HG02610 (cell line): ENCODE data around the gene MCEE.
"Not testable (repeated sequence)": the region's sequence is repeated elsewhere in the genome, so short reads cannot be mapped to it uniquely, and the experiment has no call there.

Experiments used
- ATAC-seq: cut with Tn5 transposase; IDR thresholded peaks from one replicate; pipeline ENCODE4 v1.9.1; 2021; ENCODE audit warnings: mild to moderate bottlenecking, moderate library complexity; ENCODE audit not compliant: unreplicated experiment

Gene MCEE

DNA sequence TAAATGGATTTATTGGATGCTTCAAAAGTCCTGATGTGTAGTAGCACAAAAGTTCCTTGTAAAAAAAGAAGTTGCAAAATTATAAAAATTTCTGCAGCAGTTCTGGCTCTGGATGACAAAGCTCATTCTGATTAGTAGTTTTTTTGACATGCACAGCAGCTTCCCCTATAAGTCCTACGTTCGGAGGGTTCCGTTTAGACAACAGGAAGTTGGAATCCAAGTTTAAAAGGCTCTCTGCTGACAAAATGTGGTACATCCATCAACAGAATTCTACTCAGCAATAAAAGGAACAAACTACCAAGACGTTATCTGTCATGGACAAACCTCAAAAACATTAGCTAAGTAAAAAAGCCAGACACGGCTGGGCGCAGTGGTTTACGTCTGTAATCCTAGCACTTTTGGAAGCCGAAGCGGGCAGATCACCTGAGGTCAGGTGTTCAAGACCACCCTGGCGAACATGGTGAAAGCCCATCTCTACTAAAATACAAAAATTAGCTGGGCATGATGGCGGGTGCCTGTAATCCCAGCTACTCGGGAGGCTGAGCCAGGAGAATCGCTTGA, 46.2 kb downstream of the MCEE start:
- ATAC-seq: not testable (repeated sequence)

DNA sequence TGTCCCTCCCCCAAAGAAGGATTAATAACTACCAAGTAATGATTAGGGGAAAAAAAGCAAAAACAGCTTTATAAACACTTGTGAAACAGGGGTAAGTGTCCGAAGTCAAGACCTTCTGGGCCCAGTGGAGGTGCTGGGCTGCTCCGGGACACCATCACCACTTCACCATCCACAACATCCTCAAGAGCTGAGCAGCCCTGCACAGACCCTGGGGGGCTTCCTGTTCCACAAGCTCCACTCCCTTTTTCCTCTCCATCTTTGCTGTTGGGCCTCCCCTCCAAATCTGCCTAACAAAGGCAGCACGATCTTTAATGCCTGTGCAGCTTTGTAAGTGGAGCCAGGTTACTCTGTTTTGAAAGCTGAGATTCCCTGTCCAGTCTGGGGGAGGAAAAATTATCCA, 46.7 kb downstream of the MCEE start:
- not testable (repeated sequence) for ATAC-seq

DNA sequence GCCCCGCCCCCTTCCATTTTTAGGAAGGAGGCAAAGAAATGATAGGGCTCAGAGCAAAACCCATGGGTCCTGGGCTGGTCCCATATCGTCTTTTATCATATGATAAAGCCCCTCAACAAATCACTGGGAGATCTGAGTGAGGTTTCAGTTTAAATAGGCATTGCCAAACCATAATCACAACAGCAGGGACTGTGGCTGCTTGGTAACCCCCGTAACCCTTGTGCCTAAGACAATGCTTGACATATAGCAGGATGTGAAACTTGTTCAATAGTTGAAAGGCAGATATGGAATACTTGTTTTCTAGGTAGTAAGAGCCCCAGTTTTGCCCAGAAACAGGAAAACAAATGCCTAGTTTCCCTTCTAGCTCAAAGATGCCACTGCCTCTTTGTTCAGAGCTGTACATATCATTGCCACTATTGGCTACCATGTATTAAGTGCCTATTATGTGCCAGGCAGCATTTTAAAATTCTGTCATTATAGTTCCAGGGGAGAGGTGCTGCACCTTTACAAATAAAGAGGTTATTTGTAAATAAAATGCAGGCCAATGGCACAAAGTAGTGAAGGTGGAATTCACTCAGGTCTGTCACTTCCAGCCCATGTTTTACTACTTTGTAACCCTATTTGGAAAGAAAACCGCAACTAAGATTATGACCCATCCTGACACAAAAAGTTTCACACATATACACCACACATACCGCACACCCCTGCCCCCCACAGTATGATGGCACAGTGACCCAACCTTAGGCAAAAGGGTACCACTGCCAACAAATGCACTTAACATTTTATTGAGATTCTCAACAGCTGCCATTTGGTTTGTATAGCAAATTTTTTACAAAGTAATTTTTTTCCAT, 47.4 kb downstream of the MCEE start:
- ATAC-seq: peak; percentile 51

DNA sequence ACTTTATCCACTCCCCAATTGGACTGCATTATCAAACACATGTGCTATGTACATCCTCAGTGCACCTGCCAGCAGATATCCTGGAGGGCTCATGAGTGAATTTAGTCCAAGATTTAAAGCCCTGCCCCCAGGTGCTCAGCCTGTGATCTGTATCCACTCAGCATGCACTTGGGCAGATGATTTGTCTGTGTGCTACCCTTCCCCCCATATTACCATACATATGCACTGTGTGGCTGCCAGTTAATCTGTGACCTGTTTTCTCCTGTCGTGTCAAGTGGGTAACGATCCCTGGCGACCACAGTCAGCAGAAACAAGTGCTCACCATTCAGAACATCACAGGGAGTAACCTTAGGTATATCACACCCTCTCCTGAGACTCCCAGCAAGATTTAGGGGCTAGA, 51.4 kb downstream of the MCEE start:
- no peak for ATAC-seq

DNA sequence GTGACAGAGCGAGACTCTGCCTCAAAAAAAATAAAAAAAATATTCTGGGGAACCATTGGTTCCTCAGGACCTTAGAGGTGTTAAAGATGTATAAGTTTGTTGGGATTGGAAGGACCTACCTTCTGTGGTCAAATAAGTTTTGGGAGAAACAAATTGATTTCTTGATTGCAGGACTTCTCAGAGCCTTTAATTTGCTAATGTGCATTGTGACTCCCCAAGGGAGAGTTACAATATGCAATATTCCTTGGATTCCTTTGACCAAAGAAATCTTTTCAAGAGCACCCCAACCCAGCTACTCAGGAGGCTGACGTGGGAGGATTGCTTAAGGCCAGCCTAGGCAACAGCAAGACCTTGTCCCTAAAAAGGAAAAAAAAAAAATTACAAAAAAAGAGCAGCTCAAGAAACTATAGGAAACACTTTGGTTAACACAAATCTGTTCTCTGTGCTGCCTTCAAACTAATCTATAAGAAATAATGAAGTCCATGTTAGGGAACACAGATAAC, 55.1 kb downstream of the MCEE start:
- no peak for ATAC-seq

DNA sequence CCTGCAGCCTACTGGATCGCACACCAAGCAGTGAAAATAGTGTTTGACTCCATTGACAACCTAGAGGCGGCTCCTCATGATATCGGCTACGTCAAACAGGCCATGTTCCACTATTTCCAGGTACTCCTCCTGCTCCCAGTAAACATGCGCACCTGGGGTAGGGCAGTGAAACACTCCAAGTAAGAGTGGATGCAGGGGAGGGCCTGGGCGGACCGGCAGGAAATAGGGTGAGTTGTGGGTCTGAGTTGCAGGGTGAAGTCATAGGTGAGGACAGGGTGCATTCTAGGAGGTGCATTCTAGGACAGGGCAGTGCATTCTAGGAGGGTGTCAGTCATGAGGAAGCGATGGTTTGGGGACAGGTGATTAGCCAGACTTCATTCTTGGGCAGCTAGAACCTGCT, 56.6 kb downstream of the MCEE start:
- no peak for ATAC-seq

DNA sequence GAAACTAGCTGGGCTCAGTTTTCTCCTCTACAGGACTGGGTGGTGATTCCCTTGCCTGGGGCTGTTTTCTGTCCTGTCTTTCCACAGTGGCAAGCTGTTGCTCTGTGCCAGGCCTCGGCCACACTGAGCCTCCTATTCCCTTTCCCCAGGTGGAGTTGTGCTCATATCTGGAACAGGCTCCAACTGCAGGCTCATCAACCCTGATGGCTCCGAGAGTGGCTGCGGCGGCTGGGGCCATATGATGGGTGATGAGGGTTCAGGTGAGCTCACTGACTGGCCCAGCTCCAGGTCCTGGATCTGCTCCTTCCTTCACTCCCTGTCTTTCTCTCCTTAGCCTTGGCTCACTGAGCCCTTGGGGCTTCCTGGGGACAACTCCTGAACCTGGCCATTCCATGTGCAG, 57.5 kb downstream of the MCEE start:
- no peak for ATAC-seq

DNA sequence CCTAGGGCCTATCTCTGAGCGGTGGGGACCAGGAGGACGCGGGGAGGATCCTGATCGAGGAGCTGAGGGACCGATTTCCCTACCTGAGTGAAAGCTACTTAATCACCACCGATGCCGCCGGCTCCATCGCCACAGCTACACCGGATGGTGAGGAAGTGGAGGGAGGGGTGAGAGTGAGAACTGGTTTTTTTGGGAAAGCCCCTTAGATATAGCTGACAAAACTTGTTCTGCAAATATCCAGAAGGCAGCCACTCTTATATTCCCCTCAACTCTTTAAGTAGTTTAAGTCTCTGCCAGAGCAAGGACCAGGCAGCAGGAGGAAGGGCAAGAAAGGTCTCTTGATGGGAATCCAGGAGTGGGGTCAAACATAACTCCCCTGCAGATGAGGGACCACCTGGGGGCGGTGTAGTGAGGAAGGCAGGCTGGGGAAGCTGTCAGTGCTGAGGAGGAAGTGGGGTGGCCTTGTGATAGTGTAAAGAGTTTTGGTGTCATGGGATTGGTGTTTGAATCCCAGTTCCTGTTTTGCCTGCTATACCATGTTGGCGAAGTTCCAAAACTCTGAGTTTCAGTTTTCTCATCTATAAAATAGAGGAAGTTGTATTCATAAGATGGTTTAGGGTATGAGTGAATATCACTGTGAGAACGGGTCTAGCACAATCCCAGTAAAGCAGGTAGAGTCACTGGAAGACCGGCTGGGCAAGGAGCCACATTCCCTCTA, 58.2 kb downstream of the MCEE start:
- ATAC-seq: peak; percentile 56

DNA sequence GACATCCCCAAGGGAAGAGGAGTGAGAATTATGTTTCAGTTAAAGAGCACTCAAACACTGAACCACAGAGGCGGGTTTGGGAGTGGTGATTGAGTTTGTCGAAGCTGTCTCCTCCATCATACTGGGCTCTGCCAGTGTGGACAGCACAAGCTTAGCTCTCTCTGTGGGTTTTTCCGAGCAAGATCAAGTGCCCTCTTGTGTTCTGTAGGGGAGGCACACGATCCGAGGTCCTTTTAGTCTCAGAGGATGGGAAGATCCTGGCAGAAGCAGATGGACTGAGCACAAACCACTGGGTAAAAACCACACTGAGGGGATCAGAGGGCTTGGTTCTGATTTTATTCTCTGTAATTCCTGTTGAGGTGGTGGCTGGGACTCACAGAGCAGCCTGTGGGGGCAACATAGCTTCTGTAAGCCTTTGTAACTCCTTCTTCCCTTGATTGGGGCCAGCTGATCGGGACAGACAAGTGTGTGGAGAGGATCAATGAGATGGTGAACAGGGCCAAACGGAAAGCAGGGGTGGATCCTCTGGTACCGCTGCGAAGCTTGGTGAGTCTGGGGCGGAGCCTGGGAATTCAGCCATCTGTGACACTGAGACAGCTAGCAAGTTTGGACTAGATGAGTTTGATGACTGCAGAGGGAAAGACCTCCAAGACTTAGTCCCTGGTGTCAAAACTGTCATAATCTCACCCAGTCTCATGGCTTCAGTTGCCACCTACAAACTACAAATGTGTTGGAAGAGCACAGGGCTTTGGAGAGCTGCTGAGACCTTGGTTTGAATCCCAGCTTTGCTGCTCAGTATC, 59.5 kb downstream of the MCEE start:
- peak; percentile 27 for ATAC-seq

DNA sequence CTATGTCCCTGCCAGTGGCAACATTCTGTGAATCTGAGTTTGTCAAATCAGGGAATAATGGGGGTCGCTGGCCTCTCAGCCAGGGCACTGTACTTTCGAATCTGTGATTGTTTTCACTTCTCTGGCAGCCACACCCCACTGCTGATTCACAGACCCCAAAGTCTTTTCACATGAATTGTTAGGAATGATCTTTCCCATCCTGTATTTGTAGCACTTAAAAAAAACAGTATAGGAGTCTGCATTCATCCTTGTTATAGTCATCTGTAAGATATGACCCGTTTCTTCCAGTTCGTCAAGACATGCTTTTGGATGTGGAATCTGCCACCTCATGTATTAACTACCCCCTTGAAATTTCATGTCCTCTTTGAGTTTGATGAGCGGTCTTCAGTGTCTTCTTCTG, 60.7 kb downstream of the MCEE start:
- no peak for ATAC-seq

DNA sequence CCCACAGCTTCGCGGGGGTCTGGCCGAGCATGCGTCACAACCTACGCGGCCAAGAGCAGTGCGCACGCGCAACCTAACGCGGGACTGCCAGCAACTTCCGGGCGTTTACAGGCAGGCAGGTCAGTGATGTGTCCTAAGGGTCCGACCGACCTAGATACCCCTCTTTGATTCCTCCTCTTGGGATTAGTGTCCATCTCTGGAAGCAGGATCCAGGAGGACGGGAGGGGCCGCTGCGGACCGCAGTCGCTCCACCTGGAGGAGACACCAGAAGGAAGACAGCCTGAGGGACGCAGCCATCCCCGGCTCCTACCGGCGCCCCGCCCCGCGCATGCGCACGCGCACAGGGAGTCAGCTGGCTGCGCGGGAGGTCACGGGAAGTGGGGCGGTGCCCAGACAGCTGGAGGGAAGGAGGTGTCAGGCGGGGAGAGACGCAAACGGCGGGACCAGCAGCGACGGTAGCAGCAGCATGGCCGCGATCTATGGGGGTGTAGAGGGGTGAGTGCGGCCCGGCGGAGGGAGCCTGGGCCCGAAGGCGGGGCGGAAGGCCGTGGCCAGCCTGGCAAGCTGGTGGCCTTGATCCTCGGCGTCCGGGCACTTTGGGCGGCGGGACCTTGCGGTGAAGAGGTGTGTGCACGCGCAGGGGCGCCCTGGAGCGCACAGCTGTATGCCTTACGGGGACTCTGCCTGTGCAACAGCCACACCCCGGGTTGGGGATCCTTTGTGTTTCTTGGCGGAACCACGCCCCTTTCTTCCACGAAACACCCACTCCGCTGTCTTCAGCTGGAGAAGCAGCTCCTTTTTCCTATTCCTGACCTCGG, 61.6 kb downstream of the MCEE start, which contains the start of gene NAGK:
Gene NAGK (plus strand): TSS at position 431 of the 818 bp plus-strand sequence. CDS start 36 bp downstream, at position 467.
- peak; percentile 43 for ATAC-seq

DNA sequence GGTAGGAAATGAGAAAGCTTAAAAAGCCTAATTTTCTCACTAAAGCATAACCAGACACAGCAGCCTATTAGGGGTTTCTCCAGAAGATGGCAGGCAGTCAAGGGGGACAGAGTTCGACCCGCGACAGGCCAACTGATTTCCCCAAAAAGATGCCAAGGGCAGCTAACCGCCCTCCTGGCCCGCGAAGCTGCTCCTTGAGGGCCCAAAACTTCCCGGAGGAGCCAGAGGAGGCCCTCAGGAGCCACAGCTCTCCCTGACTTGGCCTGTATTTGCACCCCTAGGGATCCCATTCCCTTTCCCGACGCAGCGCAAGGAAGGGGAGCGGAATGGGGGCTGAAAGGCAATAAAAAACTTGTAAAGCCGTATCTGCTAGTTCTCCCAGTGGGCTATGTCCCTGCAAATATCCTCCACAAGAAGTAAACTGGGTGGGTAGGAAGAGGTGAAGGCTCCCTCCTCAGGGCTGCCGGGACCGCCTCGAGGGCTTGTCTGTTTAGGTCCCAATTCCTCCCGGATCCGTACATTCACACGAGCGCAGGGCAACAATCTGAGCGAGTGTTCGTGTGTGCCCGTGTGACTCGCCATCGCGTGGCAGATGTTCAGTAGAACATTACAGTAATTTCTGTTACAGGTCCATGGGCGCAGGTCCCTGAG, 62.3 kb downstream of the MCEE start:
- ATAC-seq: peak; percentile 0

DNA sequence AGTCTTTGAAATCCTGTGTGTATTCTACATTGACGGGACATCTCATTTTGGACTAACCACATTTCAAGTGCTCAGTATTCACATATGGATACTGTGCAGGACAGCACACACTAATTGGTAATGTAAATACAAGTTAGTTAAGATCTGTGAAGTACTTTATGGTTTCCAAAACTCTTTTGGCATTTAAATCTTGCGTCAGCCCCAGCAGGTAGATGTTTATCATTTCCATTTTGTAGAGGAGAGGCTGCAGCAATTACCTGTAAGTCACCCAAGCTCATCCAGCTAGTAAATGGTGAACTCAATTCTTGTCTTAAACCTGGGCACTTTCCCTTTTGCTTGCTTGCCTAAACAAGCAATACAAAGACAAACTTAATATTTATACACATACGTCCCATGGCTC, 63.2 kb downstream of the MCEE start:
- ATAC-seq: no peak

DNA sequence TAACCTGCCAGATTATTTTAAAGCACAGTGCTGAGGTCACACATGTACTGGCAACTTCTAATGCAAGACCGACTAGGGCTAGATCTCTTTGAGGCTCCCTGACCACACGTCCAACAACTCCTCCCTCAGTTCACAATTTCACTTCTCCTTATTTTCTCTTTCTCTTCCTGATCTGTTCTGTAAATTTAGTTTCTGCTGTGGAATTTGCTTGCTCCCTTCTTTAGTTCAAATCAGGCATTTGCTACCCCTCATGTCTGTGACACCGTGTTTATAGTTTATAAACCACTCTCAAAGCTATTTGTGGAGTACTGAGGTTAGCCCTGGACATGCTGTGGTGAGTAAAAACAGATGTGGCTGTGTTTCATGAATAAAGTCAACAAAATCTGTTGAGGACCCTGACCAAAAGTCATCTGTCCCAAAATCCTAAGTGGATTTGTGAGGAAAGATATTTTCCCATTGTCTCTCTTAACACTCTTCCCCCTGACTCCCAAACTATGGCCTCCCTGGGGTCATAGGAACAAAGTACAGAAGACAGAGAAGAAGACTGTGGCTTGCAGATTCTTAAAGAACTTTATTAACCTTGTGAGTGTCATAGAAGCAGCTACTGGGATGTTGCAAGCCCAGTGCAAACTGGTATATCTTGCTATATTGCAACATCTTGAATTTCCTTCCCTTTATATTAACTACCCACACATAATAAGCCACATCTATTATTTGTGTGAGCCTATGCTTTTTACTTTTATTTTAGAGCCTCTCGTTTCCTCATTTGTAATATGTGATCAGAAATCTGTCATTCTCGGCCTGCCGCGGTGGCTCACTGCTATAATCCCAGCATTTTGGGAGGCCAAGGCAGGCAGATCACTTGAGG, 65.0 kb downstream of the MCEE start:
- peak; percentile 34 for ATAC-seq

DNA sequence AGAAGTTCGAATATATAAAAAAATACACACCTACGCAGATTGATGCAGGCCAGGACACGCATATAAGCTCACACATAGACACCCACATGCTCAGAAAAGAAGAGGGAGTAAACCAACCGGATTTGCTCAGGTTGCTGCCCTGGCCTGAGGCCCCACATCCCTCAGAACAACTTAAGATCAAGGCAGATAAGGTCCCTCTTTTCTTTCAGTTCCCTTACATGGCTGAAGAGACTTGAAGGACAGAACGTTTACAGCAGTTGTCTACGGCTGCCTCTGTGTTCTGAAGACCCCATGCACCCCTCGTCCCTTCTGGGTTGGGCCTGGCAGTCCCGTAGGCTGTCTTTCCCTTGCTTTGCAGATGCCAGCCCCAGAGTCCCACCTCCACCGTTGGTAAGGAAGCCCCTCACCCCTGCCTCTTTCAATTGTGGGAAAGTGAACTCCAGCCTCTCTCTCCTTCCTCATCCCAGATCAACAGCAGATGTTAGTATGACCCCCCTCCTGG, 65.9 kb downstream of the MCEE start:
- ATAC-seq: no peak

DNA sequence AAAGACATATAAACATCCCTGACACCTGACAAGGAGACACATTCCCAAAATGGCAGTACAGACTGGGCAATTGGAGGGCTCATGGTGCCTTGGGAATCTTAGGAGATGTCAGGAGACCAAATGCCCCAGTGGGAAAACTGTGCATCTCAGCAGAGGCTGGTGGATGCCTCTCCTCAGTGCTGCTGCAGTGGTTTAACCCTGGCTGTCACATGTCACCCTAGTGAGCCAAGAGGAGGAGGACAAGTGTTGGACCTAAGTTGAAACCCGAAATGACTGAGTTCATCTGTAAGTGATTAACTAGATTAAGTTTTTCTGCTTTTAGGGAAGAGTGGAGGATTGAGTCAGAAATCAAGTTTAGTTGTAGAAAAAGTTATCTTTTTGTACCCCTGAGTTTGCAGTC, 66.8 kb downstream of the MCEE start:
- no peak for ATAC-seq

DNA sequence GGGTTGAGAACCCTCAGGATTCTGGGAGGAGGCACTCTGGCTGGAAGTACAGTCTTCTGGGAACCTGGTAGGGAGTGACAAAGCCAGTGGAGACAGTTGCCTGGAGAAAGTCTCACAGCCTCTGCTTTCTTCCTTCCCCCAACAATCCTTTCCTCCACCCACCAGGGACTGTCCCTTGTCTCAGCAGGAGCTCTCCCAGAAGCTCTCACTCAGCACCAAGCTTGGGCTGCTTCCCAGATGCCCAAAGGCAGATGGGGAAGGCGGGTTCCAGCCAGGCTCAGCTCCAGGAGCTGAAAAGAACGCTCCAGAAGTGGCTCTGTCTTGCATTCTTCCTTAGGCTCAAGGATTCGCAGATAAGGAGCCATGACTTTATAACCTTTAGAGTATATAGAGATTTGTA, 69.2 kb downstream of the MCEE start:
- ATAC-seq: no peak

DNA sequence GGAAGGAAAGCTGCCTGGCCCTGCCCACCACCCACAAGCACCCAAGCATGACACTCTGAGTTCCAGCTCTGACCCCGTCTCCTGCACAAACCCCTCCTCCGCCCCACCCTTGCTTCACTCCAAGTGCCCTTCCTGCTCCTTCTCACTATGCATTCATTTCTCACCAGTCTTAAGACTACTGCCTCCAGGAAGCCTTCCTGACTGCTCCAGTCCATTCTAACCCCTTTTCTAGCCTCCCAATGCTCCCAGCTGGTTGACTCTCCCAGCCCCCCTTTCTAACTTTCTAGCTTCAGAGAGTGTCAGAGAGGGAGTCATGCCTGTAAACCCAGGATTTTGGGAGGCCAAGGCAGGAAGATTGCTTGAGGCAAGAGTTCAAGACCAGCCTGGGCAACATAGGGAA, 69.8 kb downstream of the MCEE start:
- ATAC-seq: no peak
